ENCODE data around the gene AREG.

GRCh38 chr4:74490736-74491135, 45.8 kb downstream of the AREG start:
- no peak for TF ChIP-seq CTCF (IDR thresholded peaks at IDR 0.05)
- no peak for TF ChIP-seq POLR2A (IDR thresholded peaks at IDR 0.05)
